K562 (cell line): ENCODE data around the gene CLEC17A. TPM values are rescaled to one million over a fixed set of nuclear protein-coding genes. Genes with fewer than 3 reads are reported as not detected.

Experiments used
- CHD1 ChIP-seq: fragments of 200-600 bp; sonication (generic); IDR thresholded peaks from one replicate; pipeline ENCODE4 v1.6.1; 2012; ENCODE audit warnings: mild to moderate bottlenecking, moderate library complexity, low read length, inconsistent platforms
- CXXC5 ChIP-seq: fragments of 250-450 bp; sonication (Bioruptor Pico); IDR thresholded peaks from 2 replicates; pipeline ENCODE4 v1.8.0; 2022; ENCODE audit warnings: inconsistent platforms, mild to moderate bottlenecking, moderate library complexity
- FOS ChIP-seq: IDR thresholded peaks from 3 replicates; pipeline ENCODE4 v1.6.1; 2011; ENCODE audit not compliant: insufficient read length; ENCODE audit errors: extremely low read depth
- FOXK1 ChIP-seq: sonication (generic); formaldehyde crosslinking; IDR thresholded peaks from 2 replicates; pipeline ENCODE4 v1.8.0; 2022; ENCODE audit warnings: missing genetic modification reagents, mild to moderate bottlenecking, borderline replicate concordance
- HDGF ChIP-seq: fragments of 450-650 bp; IDR thresholded peaks from 2 replicates; pipeline ENCODE4 v1.6.1; 2016
- HIVEP1 ChIP-seq: fragments of 250-450 bp; sonication (Bioruptor Pico); IDR thresholded peaks from 2 replicates; pipeline ENCODE4 v1.4.0; 2020; ENCODE audit warnings: mild to moderate bottlenecking
- HMG20A ChIP-seq: fragments of 450-650 bp; formaldehyde crosslinking; conservative IDR thresholded peaks from 2 replicates; pipeline ENCODE4 v1.4.0; 2020; ENCODE audit warnings: mild to moderate bottlenecking, mixed read lengths
- HNRNPK ChIP-seq: fragments of 200-400 bp; formaldehyde crosslinking; IDR thresholded peaks from one replicate; pipeline ENCODE4 v1.6.1; 2018; ENCODE audit warnings: mild to moderate bottlenecking, low read depth, low read length; ENCODE audit not compliant: poor library complexity, severe bottlenecking
- HSF4 ChIP-seq: fragments of 250-450 bp; sonication (Bioruptor Pico); IDR thresholded peaks from 2 replicates; pipeline ENCODE4 v2.1.2; 2022; ENCODE audit warnings: mild to moderate bottlenecking, moderate library complexity, borderline replicate concordance
- JUNB ChIP-seq: fragments of 450-650 bp; formaldehyde crosslinking; conservative IDR thresholded peaks from 2 replicates; pipeline ENCODE4 v1.4.0; 2020; ENCODE audit warnings: mild to moderate bottlenecking
- MCM7 ChIP-seq, 2 experiments: fragments of 450-650 bp; IDR thresholded peaks; 2 replicates each; pipeline ENCODE4 v1.6.1; 2016 to 2018
- MNT ChIP-seq, 2 experiments: fragments of 450-650 bp; conservative IDR thresholded peaks; 2 replicates each; pipeline ENCODE4 v1.6.1; 2017; ENCODE audit warnings: mild to moderate bottlenecking in 2 of 2, moderate library complexity in 2 of 2
- NFIX ChIP-seq: fragments of 250-450 bp; sonication (Bioruptor Pico); IDR thresholded peaks from 2 replicates; pipeline ENCODE4 v1.4.0; 2020; ENCODE audit warnings: low read depth, mild to moderate bottlenecking, moderate library complexity
- NR0B1 ChIP-seq: fragments of 450-650 bp; IDR thresholded peaks from one replicate; pipeline ENCODE4 v1.6.1; 2018; ENCODE audit warnings: mild to moderate bottlenecking, moderate library complexity; ENCODE audit not compliant: partially characterized antibody
- PHTF2 ChIP-seq: fragments of 250-450 bp; sonication (Bioruptor Pico); IDR thresholded peaks from 2 replicates; pipeline ENCODE4 v1.5.0; 2021; ENCODE audit warnings: mild to moderate bottlenecking
- POLR2G ChIP-seq: fragments of 200-400 bp; formaldehyde crosslinking; IDR thresholded peaks from 2 replicates; pipeline ENCODE4 v1.6.1; 2017; ENCODE audit warnings: low read depth, mild to moderate bottlenecking, antibody characterized with exemption, low read length, moderate library complexity
- RBM25 ChIP-seq: fragments of 200-400 bp; formaldehyde crosslinking; IDR thresholded peaks from 2 replicates; pipeline ENCODE4 v1.6.1; 2018; ENCODE audit warnings: low read length, low read depth, moderate library complexity; ENCODE audit not compliant: severe bottlenecking
- SREBF2 ChIP-seq: sonication (generic); formaldehyde crosslinking; IDR thresholded peaks from 2 replicates; pipeline ENCODE4 v1.4.0; 2020; ENCODE audit warnings: mild to moderate bottlenecking, missing genetic modification reagents
- USF1 ChIP-seq: sonication (generic); formaldehyde crosslinking; IDR thresholded peaks from 2 replicates; pipeline ENCODE4 v1.9.0; 2022; ENCODE audit warnings: mild to moderate bottlenecking, missing genetic modification reagents
- ZBTB17 ChIP-seq: fragments of 450-650 bp; formaldehyde crosslinking; IDR thresholded peaks from 2 replicates; pipeline ENCODE4 v1.4.0; 2020; ENCODE audit warnings: mild to moderate bottlenecking
- ZKSCAN1 ChIP-seq: fragments of 150-350 bp; IDR thresholded peaks from 2 replicates; pipeline ENCODE4 v1.6.1; 2016; ENCODE audit warnings: low read depth, low read length
- ZNF134 ChIP-seq: fragments of 250-450 bp; sonication (Bioruptor Pico); conservative IDR thresholded peaks from 2 replicates; pipeline ENCODE4 v1.4.0; 2020
- ZNF311 ChIP-seq: fragments of 250-450 bp; sonication (Bioruptor Pico); IDR thresholded peaks from 2 replicates; pipeline ENCODE4 v1.4.0; 2020; ENCODE audit warnings: mild to moderate bottlenecking, moderate library complexity
- ZNF398 ChIP-seq: fragments of 250-450 bp; sonication (Bioruptor Pico); IDR thresholded peaks from 2 replicates; pipeline ENCODE4 v1.8.0; 2021; ENCODE audit warnings: moderate library complexity, mild to moderate bottlenecking, inconsistent platforms
- polyA plus RNA-seq, 8 experiments: library from polyadenylated mRNA; depleted of rRNA in 4 of 8; stranded (reverse) in 5 of 8; unstranded in 3 of 8; fragments of >200 nt; fragmentation: Nextera tagmentation in 2 of 8; fragmentation: Illumina TruSeq in 1 of 8; extraction: Ambion mirVana in 2 of 8; extraction: Trizol in 1 of 8; gene quantifications; 2 replicates each; pipeline versions ENCODE4 v1.2.1 to v1.2.3, GENCODE V29; 2011 to 2014; ENCODE audit warnings: inconsistent platforms in 1 of 8, missing spikeins in 1 of 8
- total RNA-seq, 7 experiments: library from RNA; depleted of rRNA in 6 of 7; stranded (reverse); fragments of >200 nt in 6 of 7; fragmentation: Illumina TruSeq in 2 of 7; extraction: Trizol in 2 of 7; gene quantifications; 2 replicates each; pipeline versions ENCODE4 v1.2.1 to v1.2.3, GENCODE V29; 2011 to 2021; ENCODE audit warnings: low replicate concordance in 1 of 7

The CLEC17A gene
- total and polyA plus RNA-seq, 9 of the 15 experiments (the other 6 are each of a cell fraction or from before 2014, with no cell fraction given): 0.03 TPM; not detected in 8

GRCh38 chr19:14571695-14572490, 11.0 kb upstream of the CLEC17A start, which contains the start of gene NDUFB7 (continued):
- TF ChIP-seq HSF4 (CRISPR knock-in tag) (no peak), MCM7 (IDR thresholded peaks at IDR 0.05) (no peak), HIVEP1 (CRISPR knock-in tag) (no peak), MNT (conservative IDR thresholded peaks at IDR 0.05) (peak; percentile 75 to 89), PHTF2 (CRISPR knock-in tag) (no peak), ZNF134 (no peak), POLR2G (peak; percentile 84), CXXC5 (CRISPR knock-in tag) (peak; percentile 65), HDGF (no peak), ZNF311 (no peak), HMG20A (no peak), JUNB (CRISPR knock-in tag) (no peak), CHD1 (no peak), ZKSCAN1 (peak; percentile 21; the same call in 1 of the 2 replicates), NR0B1 (no peak), FOXK1 (0 out of 2 replicates have a peak, but pooled peaks have one; percentile 83), ZBTB17 (peak; percentile 70; the same call in 1 of the 2 replicates), FOS (no peak), HNRNPK (no peak), NFIX (CRISPR knock-in tag) (no peak), SREBF2 (CRISPR knock-in tag) (no peak), ZNF398 (no peak), RBM25 (no peak), USF1 (CRISPR knock-in tag) (no peak; the same call in none of the 2 replicates)
